HG03565 (cell line): ENCODE results near the gene LRRC4C.
"Not testable (repeated sequence)": the region's sequence is repeated elsewhere in the genome, so short reads cannot be mapped to it uniquely, and the experiment has no call there.

Experiments used
- ATAC-seq: cut with Tn5 transposase; IDR thresholded peaks from one replicate; pipeline ENCODE4 v1.9.1; 2021; ENCODE audit warnings: mild to moderate bottlenecking, moderate library complexity; ENCODE audit not compliant: unreplicated experiment

The LRRC4C gene

GRCh38 chr11:40542821-40543220 is 916.6 kb downstream of the LRRC4C start:
- ATAC-seq: no peak

- ATAC-seq: no peak
Measured at GRCh38 chr11:40537734-40538133, 921.7 kb downstream of the LRRC4C start.

GRCh38 chr11:40522080-40522479 is 937.4 kb downstream of the LRRC4C start:
- not testable (repeated sequence) for ATAC-seq

- ATAC-seq: no peak
Measured at GRCh38 chr11:40517122-40517521, 942.3 kb downstream of the LRRC4C start.

GRCh38 chr11:40514124-40514523 is 945.3 kb downstream of the LRRC4C start:
- ATAC-seq: no peak

GRCh38 chr11:40513281-40513680 is 946.2 kb downstream of the LRRC4C start:
- ATAC-seq: no peak

- ATAC-seq: no peak
Measured at GRCh38 chr11:40508303-40508702, 951.1 kb downstream of the LRRC4C start.

GRCh38 chr11:40506226-40506625 is 953.2 kb downstream of the LRRC4C start:
- no peak for ATAC-seq

GRCh38 chr11:40491341-40491740 is 968.1 kb downstream of the LRRC4C start:
- ATAC-seq: no peak

GRCh38 chr11:40467771-40468170 is 991.7 kb downstream of the LRRC4C start:
- ATAC-seq: no peak

GRCh38 chr11:40445391-40445790 is 1014.1 kb downstream of the LRRC4C start:
- ATAC-seq: no peak

- ATAC-seq: no peak
Measured at GRCh38 chr11:40444151-40444550, 1015.3 kb downstream of the LRRC4C start.

- no peak for ATAC-seq
Measured at GRCh38 chr11:40435344-40435743, 1024.1 kb downstream of the LRRC4C start.

GRCh38 chr11:40434926-40435325 is 1024.5 kb downstream of the LRRC4C start:
- no peak for ATAC-seq

- no peak for ATAC-seq
Measured at GRCh38 chr11:40432358-40432757, 1027.1 kb downstream of the LRRC4C start.

- no peak for ATAC-seq
Measured at GRCh38 chr11:40425168-40425567, 1034.3 kb downstream of the LRRC4C start.

- ATAC-seq: no peak
Measured at GRCh38 chr11:40421208-40421981, 1038.1 kb downstream of the LRRC4C start.

GRCh38 chr11:40417627-40418026 is 1041.8 kb downstream of the LRRC4C start:
- ATAC-seq: no peak

GRCh38 chr11:40407355-40407754 is 1052.1 kb downstream of the LRRC4C start:
- no peak for ATAC-seq

- no peak for ATAC-seq
Measured at GRCh38 chr11:40405614-40406013, 1053.8 kb downstream of the LRRC4C start.

- ATAC-seq: no peak
Measured at GRCh38 chr11:40403321-40403720, 1056.1 kb downstream of the LRRC4C start.

- ATAC-seq: no peak
Measured at GRCh38 chr11:40401132-40401853, 1058.2 kb downstream of the LRRC4C start.
